GM20431 (cell line): ENCODE measurements around the gene COPS6.

Source experiments
- in situ Hi-C: fragments of 300-500 bp; cut with MseI, MboI; formaldehyde crosslinking; loops from one replicate; pipeline ENCODE4 v1.15.0; 2020; ENCODE audit warnings: low sequenced_read_pairs; ENCODE audit not compliant: unreplicated experiment

The COPS6 gene

DNA sequence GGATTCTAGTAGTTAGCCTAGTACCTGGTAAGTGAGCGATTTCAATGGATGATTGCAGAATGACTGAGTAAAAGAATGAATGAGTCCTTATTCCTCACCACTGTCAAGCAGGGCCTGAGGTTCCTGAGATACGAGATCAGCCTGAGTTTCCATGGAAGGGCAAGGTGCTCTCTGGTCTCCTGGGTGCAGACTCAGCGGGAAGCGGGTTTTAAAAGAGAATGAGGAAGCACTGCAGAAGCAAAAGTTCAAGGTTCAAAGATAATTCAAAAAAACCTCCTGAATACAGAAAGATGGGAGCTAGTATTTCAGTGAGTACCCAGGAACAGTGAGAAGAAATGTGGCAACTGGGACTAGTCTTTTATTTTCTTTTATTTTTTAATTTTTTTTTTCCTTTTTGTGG lies 11.6 kb upstream of the COPS6 start:
- in situ Hi-C loops = no loop called here

DNA sequence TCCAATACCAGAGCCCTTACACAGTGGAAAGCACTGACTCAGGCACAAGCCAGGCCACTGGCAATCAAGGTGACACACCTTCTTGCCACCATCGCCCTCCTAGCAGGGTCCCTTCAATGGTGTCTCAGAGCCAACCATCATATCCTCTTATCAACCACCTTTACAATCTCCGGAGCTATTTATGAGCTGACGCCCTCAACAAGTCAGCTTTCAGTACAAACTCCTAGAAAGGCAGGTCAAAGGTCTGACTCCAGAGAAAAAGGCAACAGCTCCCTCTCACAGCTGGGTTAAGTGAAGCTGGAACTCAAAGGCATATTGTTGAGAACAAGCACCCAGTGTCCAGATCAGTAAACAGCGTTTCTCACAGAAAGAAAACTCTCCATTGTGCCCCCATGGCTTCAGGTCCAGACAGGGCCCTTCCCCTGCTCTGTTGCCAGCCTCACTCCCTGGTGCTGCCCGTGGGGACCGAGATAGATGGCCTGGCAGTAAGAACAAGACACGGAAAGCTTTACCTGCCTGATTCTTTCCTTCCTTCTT lies 9.7 kb upstream of the COPS6 start:
- in situ Hi-C loops = no loop called here

DNA sequence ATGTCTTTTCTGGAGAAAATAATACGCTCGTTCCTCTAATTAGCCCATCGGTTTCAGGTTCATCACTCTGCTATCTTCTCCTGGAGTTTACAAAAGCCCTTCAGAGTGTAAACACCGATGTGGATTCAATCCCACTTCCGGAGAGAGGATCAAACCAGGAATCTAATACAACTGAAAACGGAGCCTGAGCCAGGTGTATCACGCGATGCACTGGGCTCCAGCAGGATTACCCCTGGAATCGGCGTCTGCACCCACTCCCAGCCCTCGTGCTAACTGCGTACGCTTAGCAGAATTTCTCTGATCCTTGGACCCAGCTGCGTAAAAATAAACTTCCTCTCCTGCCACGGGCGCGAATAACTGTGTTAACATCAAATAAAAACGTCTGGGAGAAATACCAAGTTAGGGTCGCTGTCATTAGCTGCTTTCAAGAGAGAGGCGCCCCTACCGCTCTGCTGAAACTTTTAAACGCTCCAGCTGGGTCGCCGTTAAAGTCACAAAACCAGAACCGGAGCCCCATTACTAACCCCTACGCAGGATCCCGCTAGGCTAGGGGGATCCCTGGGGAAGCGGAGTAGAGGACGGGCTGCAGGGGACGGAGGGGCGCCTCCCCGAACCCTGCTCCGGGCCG lies 7.7 kb upstream of the COPS6 start:
- in situ Hi-C loops = no loop called here

- in situ Hi-C loops = no loop called here
Measured at GRCh38 chr7:100081535-100082102, 7.2 kb upstream of the COPS6 start, which contains the start of gene ZNF3. TSS of gene ZNF3 (minus strand) at chr7:100081723. CDS start at chr7:100077357, 4,366 bp downstream.

- in situ Hi-C loops = no loop called here
Measured at GRCh38 chr7:100082978-100083377, 5.8 kb upstream of the COPS6 start.

DNA sequence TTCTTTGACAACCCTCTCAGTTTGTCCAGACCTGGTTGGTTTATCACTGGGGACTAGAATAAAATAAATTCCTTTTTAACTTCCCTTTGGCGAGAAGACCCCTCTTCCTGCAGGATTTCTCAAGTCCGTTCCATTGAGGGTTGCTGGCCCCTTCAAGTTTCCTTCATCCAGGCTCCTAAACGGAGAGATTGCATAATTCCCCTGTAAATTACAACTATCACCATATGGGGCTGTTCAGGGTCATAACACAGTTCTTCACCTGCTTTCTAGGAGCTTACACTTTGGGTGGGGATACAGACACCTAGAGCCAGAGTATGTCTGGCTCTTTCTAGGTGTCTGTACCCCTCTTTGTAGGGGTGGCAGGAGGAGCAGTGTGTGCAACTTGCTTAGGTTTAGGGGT lies 3.3 kb upstream of the COPS6 start:
- in situ Hi-C loops = no loop called here

DNA sequence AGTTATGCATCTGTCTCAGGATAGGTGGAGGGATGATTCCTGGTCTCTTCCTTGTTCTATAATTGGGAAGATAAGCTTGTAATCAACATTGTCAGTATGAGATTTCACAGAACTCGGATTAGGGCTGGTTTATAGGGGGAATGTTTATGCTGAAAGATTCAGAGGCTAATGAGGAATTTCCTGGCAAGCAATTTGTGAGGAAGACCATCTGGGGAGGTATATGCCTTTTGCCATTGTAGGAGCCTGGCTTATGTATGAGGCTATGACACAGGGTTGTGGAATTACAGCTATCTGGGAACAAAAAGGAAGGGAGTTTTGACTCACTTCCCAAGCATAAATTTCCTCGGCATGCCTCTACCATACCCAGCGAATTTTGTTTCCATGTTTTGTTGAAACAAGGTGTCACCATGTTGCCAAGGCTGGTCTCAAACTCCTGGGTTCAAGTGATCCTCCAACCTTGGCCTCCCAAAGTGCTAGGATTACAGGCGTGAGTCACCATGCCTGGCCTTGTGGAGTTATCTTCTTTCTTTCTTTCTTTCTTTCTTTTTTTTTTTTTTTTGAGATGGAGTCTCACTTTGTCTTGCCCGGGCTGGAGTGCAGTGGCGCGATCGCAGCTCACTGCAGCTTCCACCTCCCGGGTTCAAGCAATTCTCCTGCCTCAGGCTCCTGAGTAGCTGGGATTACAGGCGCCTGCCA lies 1.6 kb upstream of the COPS6 start:
- in situ Hi-C loops = no loop called here

GRCh38 chr7:100088095-100088620 lies 611 bp upstream of the COPS6 start:
- in situ Hi-C loops = no loop called here

GRCh38 chr7:100089458-100090196 lies 858 bp downstream of the COPS6 start:
- in situ Hi-C loops = no loop called here

DNA sequence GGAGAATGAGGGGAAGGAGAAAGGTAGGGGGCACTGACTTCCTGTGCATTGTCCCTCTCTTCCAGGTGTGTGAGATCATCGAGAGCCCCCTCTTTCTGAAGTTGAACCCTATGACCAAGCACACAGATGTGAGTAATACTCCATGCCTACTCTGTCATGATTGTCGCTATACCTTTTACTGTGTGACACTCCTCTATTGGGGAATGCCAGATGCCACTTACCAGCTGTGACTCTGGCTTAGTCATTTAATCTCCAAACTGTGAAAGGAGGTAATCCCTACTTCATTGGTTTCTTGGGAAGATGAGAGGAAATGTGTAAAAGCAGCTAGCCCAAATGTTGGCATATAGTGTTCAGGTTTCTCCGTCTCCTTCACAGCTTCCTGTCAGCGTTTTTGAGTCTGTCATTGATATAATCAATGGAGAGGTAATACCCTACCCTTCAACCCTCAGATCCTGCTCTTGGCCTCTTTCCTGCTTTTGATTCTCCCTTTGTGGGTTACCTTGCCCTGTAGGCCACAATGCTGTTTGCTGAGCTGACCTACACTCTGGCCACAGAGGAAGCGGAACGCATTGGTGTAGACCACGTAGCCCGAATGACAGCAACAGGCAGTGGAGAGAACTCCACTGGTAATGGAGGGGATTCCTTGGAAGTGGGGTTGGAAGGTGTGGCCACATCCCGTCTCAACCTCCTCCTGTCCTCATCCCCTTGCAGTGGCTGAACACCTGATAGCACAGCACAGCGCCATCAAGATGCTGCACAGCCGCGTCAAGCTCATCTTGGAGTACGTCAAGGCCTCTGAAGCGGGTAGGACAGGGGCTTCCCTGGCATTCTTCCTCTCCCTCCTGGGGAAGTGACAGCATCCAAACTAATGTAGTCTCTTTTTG lies 2.0 kb downstream of the COPS6 start:
- in situ Hi-C loops = no loop called here

DNA sequence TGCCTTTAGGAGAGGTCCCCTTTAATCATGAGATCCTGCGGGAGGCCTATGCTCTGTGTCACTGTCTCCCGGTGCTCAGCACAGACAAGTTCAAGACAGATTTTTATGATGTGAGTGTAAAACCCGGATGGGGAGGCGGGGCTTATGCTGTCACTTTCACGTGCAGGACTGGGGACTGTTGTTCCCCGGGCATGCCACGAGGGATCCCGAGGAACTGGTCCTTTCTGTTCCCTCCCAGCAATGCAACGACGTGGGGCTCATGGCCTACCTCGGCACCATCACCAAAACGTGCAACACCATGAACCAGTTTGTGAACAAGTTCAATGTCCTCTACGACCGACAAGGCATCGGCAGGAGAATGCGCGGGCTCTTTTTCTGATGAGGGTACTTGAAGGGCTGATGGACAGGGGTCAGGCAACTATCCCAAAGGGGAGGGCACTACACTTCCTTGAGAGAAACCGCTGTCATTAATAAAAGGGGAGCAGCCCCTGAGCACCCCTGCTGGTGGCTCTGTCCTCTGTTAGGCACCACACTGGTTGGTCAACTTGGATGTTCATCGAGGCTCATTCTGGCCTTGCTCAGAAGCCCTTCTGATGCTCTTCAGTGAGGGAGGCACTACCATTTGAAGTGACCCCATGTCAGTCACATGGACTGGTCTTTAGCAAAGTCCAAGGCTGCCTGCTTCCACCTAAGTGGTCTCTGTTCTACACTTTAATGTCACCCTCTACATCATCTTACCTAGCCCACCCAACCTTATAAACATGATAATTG lies 2.8 kb downstream of the COPS6 start:
- in situ Hi-C loops = no loop called here

GRCh38 chr7:100093054-100093453 lies 4.3 kb downstream of the COPS6 start:
- in situ Hi-C loops = no loop called here

DNA sequence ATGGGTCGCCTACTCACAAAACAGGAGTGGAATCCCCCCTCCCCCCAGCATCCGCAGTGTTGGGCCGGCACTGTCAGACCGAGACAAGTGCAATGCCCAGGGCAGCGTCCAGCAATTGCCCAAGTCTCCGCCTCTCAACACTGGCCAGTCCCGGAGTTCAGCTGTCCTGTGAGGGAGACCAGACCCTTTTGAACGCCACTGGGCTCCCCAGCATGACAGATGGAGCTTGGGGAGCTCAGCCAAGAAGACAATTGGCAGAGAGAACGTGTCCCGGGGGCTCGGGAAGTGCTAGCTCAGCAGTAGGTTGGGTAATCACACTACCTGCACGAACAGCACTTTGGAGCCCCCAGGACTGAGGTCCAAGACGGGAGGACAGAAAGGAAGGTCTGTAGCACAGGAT lies 4.7 kb downstream of the COPS6 start:
- in situ Hi-C loops = no loop called here

DNA sequence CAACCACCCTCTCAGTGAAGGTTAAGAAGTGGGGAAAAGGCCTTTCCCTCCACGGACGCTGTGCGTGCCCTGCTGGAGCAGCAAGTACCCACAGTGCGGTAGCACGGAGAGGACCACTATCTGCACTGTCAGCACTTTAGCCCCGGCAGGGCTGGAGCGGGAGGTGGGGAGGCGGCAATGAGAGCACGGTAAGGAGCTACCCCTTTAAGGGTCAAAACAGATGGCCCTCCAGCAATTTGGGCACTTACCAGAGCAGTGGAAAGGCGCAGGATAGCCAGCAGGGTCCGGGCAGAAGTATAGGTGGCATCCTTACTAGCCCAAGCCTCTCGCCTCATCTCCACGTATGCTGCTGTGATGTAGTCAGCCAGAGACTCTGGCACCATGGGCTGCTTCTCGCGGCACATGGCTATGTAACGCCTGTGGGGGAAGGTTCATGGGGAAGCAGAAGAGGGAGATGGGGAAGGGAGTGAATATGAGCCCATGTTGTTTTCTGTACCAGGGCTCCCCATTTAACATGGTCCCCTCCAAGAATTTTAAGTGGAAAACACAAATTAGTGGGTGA lies 5.2 kb downstream of the COPS6 start:
- in situ Hi-C loops = no loop called here

- in situ Hi-C loops = no loop called here
Measured at GRCh38 chr7:100095289-100095688, 6.5 kb downstream of the COPS6 start.

- in situ Hi-C loops = no loop called here
Measured at GRCh38 chr7:100095704-100096103, 6.9 kb downstream of the COPS6 start.

DNA sequence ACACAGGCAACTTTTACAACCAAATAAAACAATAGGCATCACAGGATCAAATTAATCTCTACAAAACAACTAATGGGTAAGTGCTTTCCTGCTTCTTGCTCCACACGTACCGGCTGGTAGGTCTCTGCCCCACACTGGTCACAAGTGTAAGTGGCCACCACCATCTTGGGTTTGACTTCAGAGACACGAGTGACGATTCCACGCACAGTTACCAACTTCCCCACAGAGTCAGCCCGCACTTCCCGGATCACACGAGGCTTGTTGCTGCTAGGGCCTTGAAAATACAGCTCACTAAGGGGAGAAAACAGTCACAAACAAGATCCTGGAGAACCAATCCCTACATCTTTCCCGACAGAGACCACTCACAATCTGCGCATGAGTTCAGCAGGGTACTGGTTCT lies 10.1 kb downstream of the COPS6 start:
- in situ Hi-C loops = no loop called here

- in situ Hi-C loops = no loop called here
Measured at GRCh38 chr7:100099452-100099851, 10.7 kb downstream of the COPS6 start.
